ENCODE data around the gene MOB2. TPM values are rescaled to one million over a fixed set of nuclear protein-coding genes. Genes with fewer than 3 reads are reported as not detected.

The MOB2 gene
- total and polyA plus RNA-seq, 2 of the 13 experiments (the other 11 are each of a cell fraction or from before 2014, with no cell fraction given): 21.8 to 27.7 TPM

- no peak overlapping the region for H3K4me3 ChIP-seq (replicated peaks in 1 of 3; ENCODE audit: insufficient read depth in 1 of 3, low read depth in 2 of 3, low read length in 3 of 3)
- H3K4me1 ChIP-seq (ENCODE audit: insufficient read depth, low read length): no peaks in the 10 kb centered on the region
- no peak overlapping the region for H2AFZ ChIP-seq (ENCODE audit: low read length)
- in situ Hi-C loops (cut with HindIII; ENCODE audit: extremely low pct_ligation_motif_present, low pct_unique_long_range_greater_than_20kb): no loop called here
- peaks cover 15% of the 10 kb centered on the region; the same call in 1 of the 2 replicates for H4K20me1 ChIP-seq (ENCODE audit: insufficient read depth, low read length)
- H3K9ac ChIP-seq (ENCODE audit: insufficient read depth, low read depth, low read length): no peak overlapping the region
- no TSS peak for BruUV-seq (replicated peaks)
- no peaks in the 10 kb centered on the region for H3K9me3 ChIP-seq (ENCODE audit: low read length)
- 82% methylated on average over 3 of the region's 9 CpGs for WGBS (ENCODE audit: low lambda C conversion rate)
- no peak for FAIRE-seq
- H3K36me3 ChIP-seq (replicated peaks in 1 of 2; ENCODE audit: control insufficient read depth in 1 of 2, insufficient read depth in 2 of 2, low read length in 2 of 2): no peaks in the 10 kb centered on the region; a peak in 1 of 5 replicates
- no peaks in the 10 kb centered on the region for H3K79me2 ChIP-seq (ENCODE audit: insufficient read depth, low read length)
- intact Hi-C loops (cut with micrococcal nuclease; ENCODE audit: unreplicated experiment): no loop called here
- POLR2A ChIA-PET: no interaction called here
- no peak for ATAC-seq
- TF ChIP-seq MED13 (CRISPR knock-in tag; IDR thresholded peaks at IDR 0.05): no peak
- no peak for TF ChIP-seq AFF4 (CRISPR knock-in tag; IDR thresholded peaks at IDR 0.05)
- TF ChIP-seq CEBPB (IDR thresholded peaks at IDR 0.05; ENCODE audit: borderline replicate concordance, low read depth, low read length): peak; percentile 40; the same call in 1 of the 2 replicates
- no peaks in the 10 kb centered on the region for H3K27me3 ChIP-seq (ENCODE audit: control insufficient read depth in 1 of 2, insufficient read depth in 2 of 2, low read length in 2 of 2)
- DNase-seq (ENCODE audit: low spot score): no peak
- H3K4me2 ChIP-seq (ENCODE audit: low read depth, low read length): no peak overlapping the region
- H3K27ac ChIP-seq (ENCODE audit: extremely low read length, insufficient read depth, low read length): no peak overlapping the region
- CTCF ChIA-PET (ENCODE audit: low intra/inter-chr PET ratio, low total read pairs): no interaction called here
Observed at GRCh38 chr11:1504138-1504537, 17.6 kb upstream of the MOB2 start.

- H2AFZ ChIP-seq (ENCODE audit: low read length): no peak overlapping the region
- no peak for DNase-seq (ENCODE audit: low spot score)
- ChIA-PET CTCF (ENCODE audit: low intra/inter-chr PET ratio, low total read pairs) (no interaction called here), POLR2A (no interaction called here)
- no peaks in the 10 kb centered on the region; a peak in 1 of 5 replicates for H3K36me3 ChIP-seq (replicated peaks in 1 of 2; ENCODE audit: control insufficient read depth in 1 of 2, insufficient read depth in 2 of 2, low read length in 2 of 2)
- no peak overlapping the region for H3K4me3 ChIP-seq (replicated peaks in 1 of 3; ENCODE audit: insufficient read depth in 1 of 3, low read depth in 2 of 3, low read length in 3 of 3)
- no TSS peak for BruUV-seq (replicated peaks)
- no peak overlapping the region for H3K4me2 ChIP-seq (ENCODE audit: low read depth, low read length)
- H3K4me1 ChIP-seq (ENCODE audit: insufficient read depth, low read length): no peaks in the 10 kb centered on the region
- no peak for ATAC-seq
- peaks cover 11% of the 10 kb centered on the region; the same call in 1 of the 2 replicates for H4K20me1 ChIP-seq (ENCODE audit: insufficient read depth, low read length)
- H3K27ac ChIP-seq (ENCODE audit: extremely low read length, insufficient read depth, low read length): no peak overlapping the region
- peak; percentile 85 for TF ChIP-seq MNT (IDR thresholded peaks at IDR 0.05)
- no peak for TF ChIP-seq MEF2D (CRISPR knock-in tag; IDR thresholded peaks at IDR 0.05)
- in situ Hi-C loops (cut with HindIII; ENCODE audit: extremely low pct_ligation_motif_present, low pct_unique_long_range_greater_than_20kb) (no loop called here), intact Hi-C loops (cut with micrococcal nuclease; ENCODE audit: unreplicated experiment) (no loop called here)
- no peak for FAIRE-seq
- no peaks in the 10 kb centered on the region for H3K27me3 ChIP-seq (ENCODE audit: control insufficient read depth in 1 of 2, insufficient read depth in 2 of 2, low read length in 2 of 2)
- no peak overlapping the region for H3K9ac ChIP-seq (ENCODE audit: insufficient read depth, low read depth, low read length)
- 93% methylated on average over 5 of the region's 14 CpGs for WGBS (ENCODE audit: low lambda C conversion rate)
- H3K79me2 ChIP-seq (ENCODE audit: insufficient read depth, low read length): no peaks in the 10 kb centered on the region
- H3K9me3 ChIP-seq (ENCODE audit: low read length): no peaks in the 10 kb centered on the region
Observed at GRCh38 chr11:1503708-1504104, 17.1 kb upstream of the MOB2 start.
